ENCODE measurements around the gene C2CD2L.

Gene C2CD2L

GRCh38 chr11:119084663-119085436 lies 22.3 kb upstream of the C2CD2L start, which contains the start of gene HMBS:
Gene HMBS, plus strand, starts transcription at chr11:119084881. Its CDS starts 153 bp downstream, at chr11:119085034.
- H3K4me1 ChIP-seq (ENCODE audit: insufficient read depth, low read length), result peaks cover 4% of the 10 kb centered on the region; the same call in 1 of the 2 replicates
- H3K9ac ChIP-seq (ENCODE audit: low read depth, low read length), result peak within 1 kb of the TSS; percentile 94
- peak within 1 kb of the TSS; percentile 85 for H3K4me3 ChIP-seq (ENCODE audit: low read length)
- no peaks in the 10 kb centered on the region for H3K9me3 ChIP-seq (ENCODE audit: insufficient read depth, low read depth, low read length)
- 2% methylated on average over 45 of the region's 45 CpGs for WGBS
- H3K27ac ChIP-seq (ENCODE audit: low read depth, low read length), result peak within 1 kb of the TSS; percentile 96
- no peaks in the 10 kb centered on the region for H3K27me3 ChIP-seq (ENCODE audit: insufficient read depth, low read length)
- peaks cover 36% of the 10 kb centered on the region for H3K36me3 ChIP-seq (ENCODE audit: insufficient read depth, low read length)

GRCh38 chr11:119085437-119085847 lies 21.7 kb upstream of the C2CD2L start:
- H3K9me3 ChIP-seq (ENCODE audit: insufficient read depth, low read depth, low read length), result no peaks in the 10 kb centered on the region
- WGBS, result 5% methylated on average over 13 of the region's 13 CpGs
- H3K4me3 ChIP-seq (ENCODE audit: low read length), result peak overlapping the region; percentile 85
- H3K36me3 ChIP-seq (ENCODE audit: insufficient read depth, low read length), result peaks cover 40% of the 10 kb centered on the region
- H3K27me3 ChIP-seq (ENCODE audit: insufficient read depth, low read length), result no peaks in the 10 kb centered on the region
- peak overlapping the region; percentile 33; the same call in 1 of the 2 replicates for H3K27ac ChIP-seq (ENCODE audit: low read depth, low read length)
- peak overlapping the region; percentile 94 for H3K9ac ChIP-seq (ENCODE audit: low read depth, low read length)
- peaks cover 4% of the 10 kb centered on the region; the same call in 1 of the 2 replicates for H3K4me1 ChIP-seq (ENCODE audit: insufficient read depth, low read length)

GRCh38 chr11:119087123-119087522 lies 20.0 kb upstream of the C2CD2L start:
- peaks cover 4% of the 10 kb centered on the region; the same call in 1 of the 2 replicates for H3K4me1 ChIP-seq (ENCODE audit: insufficient read depth, low read length)
- H3K27ac ChIP-seq (ENCODE audit: low read depth, low read length), result no peak overlapping the region
- H3K9ac ChIP-seq (ENCODE audit: low read depth, low read length), result no peak overlapping the region
- H3K27me3 ChIP-seq (ENCODE audit: insufficient read depth, low read length), result no peaks in the 10 kb centered on the region
- H3K36me3 ChIP-seq (ENCODE audit: insufficient read depth, low read length), result peaks cover 37% of the 10 kb centered on the region
- no peaks in the 10 kb centered on the region for H3K9me3 ChIP-seq (ENCODE audit: insufficient read depth, low read depth, low read length)
- WGBS, result 93% methylated on average over 6 of the region's 6 CpGs
- H3K4me3 ChIP-seq (ENCODE audit: low read length), result no peak overlapping the region

- H3K27ac ChIP-seq (ENCODE audit: low read depth, low read length), result no peak overlapping the region
- peaks cover 39% of the 10 kb centered on the region for H3K36me3 ChIP-seq (ENCODE audit: insufficient read depth, low read length)
- H3K4me1 ChIP-seq (ENCODE audit: insufficient read depth, low read length), result peaks cover 9% of the 10 kb centered on the region; the same call in 1 of the 2 replicates
- H3K27me3 ChIP-seq (ENCODE audit: insufficient read depth, low read length), result no peaks in the 10 kb centered on the region
- 91% methylated on average over 2 of the region's 2 CpGs for WGBS
- H3K4me3 ChIP-seq (ENCODE audit: low read length), result no peak overlapping the region
- H3K9me3 ChIP-seq (ENCODE audit: insufficient read depth, low read depth, low read length), result no peaks in the 10 kb centered on the region
- no peak overlapping the region for H3K9ac ChIP-seq (ENCODE audit: low read depth, low read length)
Observed at GRCh38 chr11:119087747-119088241, 19.4 kb upstream of the C2CD2L start.

- H3K27me3 ChIP-seq (ENCODE audit: insufficient read depth, low read length), result no peaks in the 10 kb centered on the region
- no peak overlapping the region for H3K4me3 ChIP-seq (ENCODE audit: low read length)
- H3K27ac ChIP-seq (ENCODE audit: low read depth, low read length), result no peak overlapping the region
- no peaks in the 10 kb centered on the region for H3K9me3 ChIP-seq (ENCODE audit: insufficient read depth, low read depth, low read length)
- peaks cover 45% of the 10 kb centered on the region for H3K36me3 ChIP-seq (ENCODE audit: insufficient read depth, low read length)
- WGBS, result 94% methylated on average over 9 of the region's 9 CpGs
- no peak overlapping the region for H3K9ac ChIP-seq (ENCODE audit: low read depth, low read length)
- H3K4me1 ChIP-seq (ENCODE audit: insufficient read depth, low read length), result peaks cover 15% of the 10 kb centered on the region; the same call in 1 of the 2 replicates
Observed at GRCh38 chr11:119088406-119088805, 18.7 kb upstream of the C2CD2L start.

- no peak overlapping the region for H3K27ac ChIP-seq (ENCODE audit: low read depth, low read length)
- H3K9me3 ChIP-seq (ENCODE audit: insufficient read depth, low read depth, low read length), result no peaks in the 10 kb centered on the region
- peaks cover 52% of the 10 kb centered on the region for H3K36me3 ChIP-seq (ENCODE audit: insufficient read depth, low read length)
- WGBS, result 94% methylated on average over 1 of the region's 1 CpG
- H3K4me3 ChIP-seq (ENCODE audit: low read length), result no peak overlapping the region
- H3K27me3 ChIP-seq (ENCODE audit: insufficient read depth, low read length), result no peaks in the 10 kb centered on the region
- H3K9ac ChIP-seq (ENCODE audit: low read depth, low read length), result peak overlapping the region; percentile 21; the same call in 1 of the 2 replicates
- H3K4me1 ChIP-seq (ENCODE audit: insufficient read depth, low read length), result peaks cover 16% of the 10 kb centered on the region; the same call in 1 of the 2 replicates
Observed at GRCh38 chr11:119089319-119089718, 17.8 kb upstream of the C2CD2L start.

GRCh38 chr11:119091178-119091577 lies 16.0 kb upstream of the C2CD2L start:
- Histone ChIP-seq H3K4me3 (ENCODE audit: low read length) (no peak overlapping the region), H3K27ac (ENCODE audit: low read depth, low read length) (no peak overlapping the region), H3K9me3 (ENCODE audit: insufficient read depth, low read depth, low read length) (no peaks in the 10 kb centered on the region)

GRCh38 chr11:119091966-119092879 lies 14.9 kb upstream of the C2CD2L start:
- peak overlapping the region; percentile 90 for H3K4me3 ChIP-seq (ENCODE audit: low read length)
- H3K27me3 ChIP-seq (ENCODE audit: insufficient read depth, low read length), result no peaks in the 10 kb centered on the region
- H3K9me3 ChIP-seq (ENCODE audit: insufficient read depth, low read depth, low read length), result no peaks in the 10 kb centered on the region
- WGBS, result 91% methylated on average over 13 of the region's 13 CpGs
- H3K9ac ChIP-seq (ENCODE audit: low read depth, low read length), result peak overlapping the region; percentile 98; the same call in 1 of the 2 replicates
- H3K36me3 ChIP-seq (ENCODE audit: insufficient read depth, low read length), result peaks cover 62% of the 10 kb centered on the region
- peaks cover 12% of the 10 kb centered on the region; the same call in 1 of the 2 replicates for H3K4me1 ChIP-seq (ENCODE audit: insufficient read depth, low read length)
- peak overlapping the region; percentile 5; the same call in 1 of the 2 replicates for H3K27ac ChIP-seq (ENCODE audit: low read depth, low read length)

More at GRCh38 chr11:119091178-119091577, 16.0 kb upstream of the C2CD2L start:
- 88% methylated on average over 9 of the region's 9 CpGs for WGBS
- Histone ChIP-seq H3K27me3 (ENCODE audit: insufficient read depth, low read length) (no peaks in the 10 kb centered on the region), H3K9ac (ENCODE audit: low read depth, low read length) (no peak overlapping the region), H3K36me3 (ENCODE audit: insufficient read depth, low read length) (peaks cover 52% of the 10 kb centered on the region), H3K4me1 (ENCODE audit: insufficient read depth, low read length) (peaks cover 12% of the 10 kb centered on the region; the same call in 1 of the 2 replicates)

- H3K4me1 ChIP-seq (ENCODE audit: insufficient read depth, low read length), result peaks cover 12% of the 10 kb centered on the region; the same call in 1 of the 2 replicates
- no peak overlapping the region; the same call in 1 of the 2 replicates for H3K27ac ChIP-seq (ENCODE audit: low read depth, low read length)
Observed at GRCh38 chr11:119092880-119093842, 14.0 kb upstream of the C2CD2L start.

More at GRCh38 chr11:119092880-119093842, 14.0 kb upstream of the C2CD2L start:
- H3K9ac ChIP-seq (ENCODE audit: low read depth, low read length), result peak overlapping the region; percentile 98
- peaks cover 71% of the 10 kb centered on the region for H3K36me3 ChIP-seq (ENCODE audit: insufficient read depth, low read length)
- H3K4me3 ChIP-seq (ENCODE audit: low read length), result peak overlapping the region; percentile 90
- H3K9me3 ChIP-seq (ENCODE audit: insufficient read depth, low read depth, low read length), result no peaks in the 10 kb centered on the region
- 66% methylated on average over 10 of the region's 12 CpGs for WGBS
- H3K27me3 ChIP-seq (ENCODE audit: insufficient read depth, low read length), result no peaks in the 10 kb centered on the region

Measured in HUES64 (cell line).